Thoracic aorta (tissue), 2 donors: ENCODE results near the gene SHC2. TPM values are rescaled to one million over a fixed set of nuclear protein-coding genes. Genes with fewer than 3 reads are reported as not detected.

ENCODE experiments used
- ATAC-seq: fragments of 150-250 bp; one replicate; pipeline ENCODE4 v1.8.0; 2017; ENCODE audit warnings: low read depth; ENCODE audit not compliant: insufficient number of reproducible peaks, low FRiP score
- DNase-seq: peaks from one replicate; pipeline ENCODE4 v3.0.0-alpha.2; 2020; ENCODE audit warnings: low spot score
- H3K27ac ChIP-seq, 2 donors: fragments of 200-600 bp; sonication (generic); 1 replicate in 1 of 2; 2 replicates in 1 of 2; pipeline ENCODE4 v1.5.1; 2016; ENCODE audit warnings: mild to moderate bottlenecking in 2 of 2, moderate library complexity in 2 of 2
- H3K27me3 ChIP-seq: fragments of 200-600 bp; sonication (generic); replicated peaks from 2 replicates; pipeline ENCODE4 v1.6.0; 2016; ENCODE audit warnings: mild to moderate bottlenecking; ENCODE audit not compliant: insufficient read depth
- H3K36me3 ChIP-seq: fragments of 200-600 bp; sonication (generic); one replicate; pipeline ENCODE4 v1.5.1; 2016
- H3K4me1 ChIP-seq, 2 donors: fragments of 200-600 bp; sonication (generic); 1 replicate in 1 of 2; 2 replicates in 1 of 2; pipeline versions ENCODE4 v1.5.1 to v1.6.0; 2016; ENCODE audit warnings: low read depth in 2 of 2, mild to moderate bottlenecking in 1 of 2; ENCODE audit not compliant: control insufficient read depth in 1 of 2
- H3K4me3 ChIP-seq: fragments of 200-600 bp; sonication (generic); 2 replicates; pipeline ENCODE4 v1.5.1; 2016; ENCODE audit warnings: mild to moderate bottlenecking
- H3K9me3 ChIP-seq: fragments of 200-600 bp; sonication (generic); 2 replicates; pipeline ENCODE4 v1.5.1; 2016
- CTCF ChIP-seq: fragments of 200-600 bp; sonication (generic); IDR thresholded peaks from one replicate; pipeline ENCODE4 v1.5.1; 2019; ENCODE audit warnings: antibody characterized with exemption
- total RNA-seq, 2 donors: library from RNA; depleted of rRNA; stranded (reverse); fragments of >200 nt; gene quantifications; one replicate each; pipeline versions ENCODE4 v1.1.0 to v1.2.3, GENCODE V29; 2016

SHC2 gene
- total RNA-seq, 2 donors from 2014 or later, result 17.2 to 18.8 TPM

- no peaks in the 10 kb centered on the region for H3K9me3 ChIP-seq
- no peak for TF ChIP-seq CTCF
- H3K27me3 ChIP-seq, result peaks cover 7% of the 10 kb centered on the region
- no peak for DNase-seq
- no peak overlapping the region for H3K4me3 ChIP-seq
- H3K36me3 ChIP-seq, result no peaks in the 10 kb centered on the region
- H3K27ac ChIP-seq, result no peak overlapping the region
- no peak for ATAC-seq
- peaks cover 9 to 16% of the 10 kb centered on the region in 2 donors for H3K4me1 ChIP-seq
Measured at GRCh38 chr19:410243-410781, 50.5 kb downstream of the SHC2 start.

- no peak overlapping the region for H3K27ac ChIP-seq
- DNase-seq (no peak), ATAC-seq (no peak)
- no peaks in the 10 kb centered on the region for H3K36me3 ChIP-seq
- peak overlapping the region; percentile 70 for H3K4me3 ChIP-seq
- peaks cover 9 to 16% of the 10 kb centered on the region in 2 donors for H3K4me1 ChIP-seq
- peaks cover 7% of the 10 kb centered on the region for H3K27me3 ChIP-seq
- no peaks in the 10 kb centered on the region for H3K9me3 ChIP-seq
- TF ChIP-seq CTCF, result no peak
Measured at GRCh38 chr19:409516-410242, 51.2 kb downstream of the SHC2 start.

GRCh38 chr19:408902-409515 is 51.8 kb downstream of the SHC2 start, which contains the start of gene C2CD4C:
Gene C2CD4C (minus strand): TSS chr19:409147. CDS start chr19:408361, 786 bp downstream.
- H3K4me3 ChIP-seq, result peak within 1 kb of the TSS; percentile 70
- H3K36me3 ChIP-seq, result no peaks in the 10 kb centered on the region
- no peak for TF ChIP-seq CTCF
- peaks cover 7% of the 10 kb centered on the region for H3K27me3 ChIP-seq
- no peaks in the 10 kb centered on the region for H3K9me3 ChIP-seq
- H3K4me1 ChIP-seq, result peaks cover 9 to 16% of the 10 kb centered on the region in 2 donors
- DNase-seq (no peak), ATAC-seq (no peak)
- H3K27ac ChIP-seq, result no peak within 1 kb of the TSS

DNA sequence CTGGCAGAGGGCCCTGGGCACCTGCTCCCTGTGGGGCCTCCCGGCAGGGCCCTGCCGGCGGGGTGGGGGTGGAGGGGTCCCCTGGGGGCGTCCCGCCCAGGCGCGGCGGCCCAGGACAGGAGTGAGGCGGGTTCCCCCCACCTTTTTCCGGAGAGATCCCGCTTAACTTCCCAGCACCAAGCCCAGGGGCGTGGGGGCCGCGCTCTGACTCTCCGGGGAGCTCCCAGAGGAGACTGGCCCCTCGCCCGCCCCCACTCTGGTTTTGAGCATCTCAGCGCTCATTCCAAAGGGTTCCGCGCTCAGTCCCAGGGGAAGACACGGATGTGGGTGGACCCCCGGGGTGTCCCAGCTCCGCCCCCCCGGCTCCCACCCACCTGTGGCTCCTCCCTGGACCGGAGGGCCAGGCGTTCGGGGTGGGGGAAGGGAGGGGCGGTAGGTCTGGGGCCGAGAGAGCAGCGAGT is 52.4 kb downstream of the SHC2 start:
- Histone ChIP-seq H3K36me3 (no peaks in the 10 kb centered on the region), H3K27ac (no peak overlapping the region), H3K9me3 (no peaks in the 10 kb centered on the region), H3K4me3 (peak overlapping the region; percentile 70), H3K27me3 (peaks cover 7% of the 10 kb centered on the region), H3K4me1 (peaks cover 9 to 16% of the 10 kb centered on the region in 2 donors)
- no peak for DNase-seq
- ATAC-seq, result no peak
- TF ChIP-seq CTCF, result no peak
